SK-N-SH (cell line): Measurements from ENCODE around the gene NT5C. TPM values are rescaled to one million over a fixed set of nuclear protein-coding genes. Genes with fewer than 3 reads are reported as not detected.

ENCODE experiments used
- CTCF ChIA-PET: fragments of 300-600, 350-600 bp; formaldehyde crosslinking; extraction: SDS; loops from one replicate; lab custom pipeline; 2021; lab: Yijun Ruan, JAX
- POLR2A ChIA-PET: fragments of 350-600 bp; sonication (Branson Sonifier 250); formaldehyde crosslinking; extraction: SDS; loops from one replicate; lab custom pipeline; 2020; ENCODE audit warnings: antibody characterized with exemption, inconsistent platforms; lab: Yijun Ruan, JAX
- DNase-seq: peaks from one replicate; pipeline ENCODE4 v3.0.0; 2012
- H2AFZ ChIP-seq: fragments of 200-600 bp; sonication (generic); 2 replicates; pipeline ENCODE4 v1.8.1; 2016; ENCODE audit warnings: antibody characterized with exemption, mild to moderate bottlenecking, low read depth
- H3F3A ChIP-seq: fragments of 200-600 bp; sonication (generic); replicated peaks from 2 replicates; pipeline ENCODE3; 2016; ENCODE audit warnings: antibody characterized with exemption, mild to moderate bottlenecking; ENCODE audit not compliant: insufficient read depth
- H3K27ac ChIP-seq, 2 experiments: fragments of 200-500 bp in 1 of 2; fragments of 200-600 bp in 1 of 2; sonication (Bioruptor generic) in 1 of 2; sonication (generic), shearing (Covaris generic) in 1 of 2; 2 replicates each; pipeline versions ENCODE4 v1.5.1 to v1.6.1; 2014 to 2016; ENCODE audit warnings: low read depth in 2 of 2, inconsistent platforms in 1 of 2, low read length in 1 of 2, mild to moderate bottlenecking in 1 of 2, mixed read lengths in 1 of 2
- H3K27me3 ChIP-seq: fragments of 200-600 bp; sonication (generic), shearing (Covaris generic); 2 replicates; pipeline ENCODE4 v1.6.1; 2016; ENCODE audit warnings: mixed run types; ENCODE audit not compliant: insufficient read depth
- H3K36me3 ChIP-seq, 2 experiments: fragments of 200-500 bp in 1 of 2; fragments of 200-600 bp in 1 of 2; sonication (Bioruptor generic) in 1 of 2; sonication (generic) in 1 of 2; replicated peaks in 1 of 2; 2 replicates each; pipeline versions ENCODE3 to v1.5.1; 2014 to 2016; ENCODE audit warnings: low read length in 1 of 2, mild to moderate bottlenecking in 1 of 2; ENCODE audit not compliant: insufficient read depth in 2 of 2, control insufficient read depth in 1 of 2
- H3K4me1 ChIP-seq, 2 experiments: fragments of 200-500 bp in 1 of 2; fragments of 200-600 bp in 1 of 2; sonication (Bioruptor generic) in 1 of 2; sonication (generic), shearing (Covaris generic) in 1 of 2; 2 replicates each; pipeline versions ENCODE4 v1.5.1 to v1.6.1; 2014 to 2016; ENCODE audit warnings: low read depth in 1 of 2, low read length in 1 of 2, mixed run types in 1 of 2; ENCODE audit not compliant: insufficient read depth in 2 of 2, control insufficient read depth in 1 of 2
- H3K4me2 ChIP-seq: fragments of 200-600 bp; sonication (generic), shearing (Covaris generic); 2 replicates; pipeline ENCODE4 v1.6.1; 2017; ENCODE audit warnings: mixed run types
- H3K4me3 ChIP-seq, 2 experiments: fragments of 200-500 bp in 1 of 2; fragments of 200-600 bp in 1 of 2; sonication (Bioruptor generic) in 1 of 2; sonication (generic), shearing (Covaris generic) in 1 of 2; 2 replicates each; pipeline versions ENCODE4 v1.5.1 to v1.8.1; 2014 to 2016; ENCODE audit warnings: low read depth in 2 of 2, inconsistent platforms in 1 of 2, low read length in 1 of 2, mild to moderate bottlenecking in 1 of 2, mixed read lengths in 1 of 2, moderate library complexity in 1 of 2
- H3K79me2 ChIP-seq: fragments of 200-600 bp; sonication (generic); 2 replicates; pipeline ENCODE4 v1.8.1; 2017; ENCODE audit warnings: mild to moderate bottlenecking; ENCODE audit not compliant: insufficient read depth
- H3K9ac ChIP-seq: fragments of 200-600 bp; sonication (generic); 2 replicates; pipeline ENCODE4 v1.6.1; 2017; ENCODE audit warnings: mixed run types
- H3K9me2 ChIP-seq: fragments of 200-600 bp; sonication (generic); 2 replicates; pipeline ENCODE4 v1.6.1; 2017; ENCODE audit warnings: mixed run types
- H3K9me3 ChIP-seq: fragments of 200-600 bp; sonication (generic); 2 replicates; pipeline ENCODE4 v1.6.1; 2017; ENCODE audit warnings: mixed run types, mild to moderate bottlenecking, moderate library complexity
- H4K20me1 ChIP-seq: fragments of 200-600 bp; sonication (generic); 2 replicates; pipeline ENCODE4 v1.6.1; 2017; ENCODE audit warnings: mild to moderate bottlenecking, mixed run types; ENCODE audit not compliant: insufficient read depth
- CHD2 ChIP-seq: fragments of 150-350 bp; IDR thresholded peaks from 2 replicates; pipeline ENCODE4 v1.6.1; 2018; ENCODE audit warnings: low read length; ENCODE audit not compliant: partially characterized antibody
- ELF1 ChIP-seq: IDR thresholded peaks from 2 replicates; pipeline ENCODE4 v1.4.0; 2012
- GABPA ChIP-seq: IDR thresholded peaks from 2 replicates; pipeline ENCODE4 v1.4.0; 2012; ENCODE audit warnings: low read depth, mild to moderate bottlenecking
- JUND ChIP-seq: IDR thresholded peaks from 2 replicates; pipeline ENCODE4 v1.4.0; 2012
- MEF2A ChIP-seq: IDR thresholded peaks from 2 replicates; pipeline ENCODE4 v1.4.0; 2012; ENCODE audit warnings: low read depth, borderline replicate concordance
- NFIC ChIP-seq: IDR thresholded peaks from 2 replicates; pipeline ENCODE4 v1.4.0; 2012; ENCODE audit warnings: borderline replicate concordance
- POLR2AphosphoS5 ChIP-seq: IDR thresholded peaks from 2 replicates; pipeline ENCODE4 v1.6.1; 2012; ENCODE audit warnings: low read depth, low read length
- RAD21 ChIP-seq: IDR thresholded peaks from 2 replicates; pipeline ENCODE4 v1.6.1; 2012; ENCODE audit warnings: mild to moderate bottlenecking, low read length
- RCOR1 ChIP-seq: fragments of 150-350 bp; IDR thresholded peaks from 2 replicates; pipeline ENCODE4 v1.6.1; 2017; ENCODE audit warnings: antibody characterized with exemption, low read length
- RXRA ChIP-seq: IDR thresholded peaks from 2 replicates; pipeline ENCODE4 v1.4.0; 2012; ENCODE audit warnings: low read depth, mild to moderate bottlenecking, borderline replicate concordance
- SMC3 ChIP-seq: IDR thresholded peaks from 2 replicates; pipeline ENCODE4 v1.6.1; 2012; ENCODE audit warnings: low read depth, low read length, improper control_type of control experiment
- WGBS: methylation state at CpG from one replicate; pipeline ENCODE4 v1.1.6; 2017; ENCODE audit warnings: low lambda C conversion rate; 5-methylcytosine and 5-hydroxymethylcytosine counted together
- polyA plus RNA-seq, 3 experiments: library from polyadenylated mRNA; depleted of rRNA; stranded (reverse); fragments of >200 nt; gene quantifications; 2 replicates each; pipeline ENCODE4 v1.2.3, GENCODE V29; 2012
- TF ChIP-seq, protein P1 (sequence below): fragments of 200-600 bp; sonication (generic); IDR thresholded peaks from 2 replicates; pipeline ENCODE4 v1.6.1; 2017; ENCODE audit warnings: antibody characterized with exemption, mild to moderate bottlenecking, moderate library complexity

NT5C gene
- polyA plus RNA-seq, 1 of the 3 experiments (the other 2 are of a cell fraction) = 111 TPM

DNA sequence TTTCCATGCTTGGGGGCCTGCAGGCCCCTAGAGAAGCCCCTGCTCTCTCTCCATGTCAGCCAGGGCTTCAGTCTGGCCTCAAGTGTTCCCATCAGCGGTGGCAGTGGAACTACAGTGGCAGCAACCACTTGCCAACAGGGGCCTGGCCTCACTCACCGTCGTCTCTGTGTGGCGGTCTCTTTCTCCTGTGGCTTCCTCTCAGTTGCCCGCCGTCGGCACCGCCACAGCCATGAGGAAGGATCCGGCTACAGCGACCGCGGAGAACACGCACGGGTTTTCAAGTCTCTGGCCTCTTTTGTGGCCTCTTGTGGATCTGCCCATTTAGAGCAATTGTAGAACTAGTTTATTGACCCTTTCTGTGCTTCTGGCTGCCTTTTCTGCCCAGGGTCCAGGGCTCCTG is 13.2 kb downstream of the NT5C start:
- CTCF ChIA-PET = interaction anchor here (0.6 to 11.4 kb wide), 5 partner anchors 12 to 201 kb away, joined by 5 to 422 read pairs (median 9); partner anchors contain the start of genes NT5C and NUP85
- WGBS = 94% methylated on average over 14 of the region's 14 CpGs

DNA sequence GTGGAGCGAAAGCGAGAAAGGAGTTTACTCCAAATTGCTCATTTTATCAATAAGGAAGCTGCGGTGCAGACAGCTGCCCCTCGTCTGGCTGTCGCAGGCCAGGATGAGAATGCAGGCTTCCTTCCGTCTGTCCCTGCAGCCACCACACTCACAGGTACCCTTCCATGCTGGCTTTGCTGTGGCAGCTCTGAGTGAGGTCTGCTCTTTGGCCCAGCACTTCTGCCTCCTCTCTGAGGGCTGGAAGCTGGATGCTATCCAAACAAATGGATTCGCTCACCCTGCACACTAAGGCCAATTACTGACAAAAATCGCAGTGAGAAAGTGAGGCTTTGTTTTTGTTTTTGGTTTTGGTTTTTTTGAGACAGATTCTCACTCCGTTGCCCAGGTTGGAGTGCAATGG is 14.8 kb downstream of the NT5C start:
- H3K9me2 ChIP-seq = no peaks in the 10 kb centered on the region
- TF ChIP-seq RCOR1 = no peak
- TF ChIP-seq, protein P1, sequence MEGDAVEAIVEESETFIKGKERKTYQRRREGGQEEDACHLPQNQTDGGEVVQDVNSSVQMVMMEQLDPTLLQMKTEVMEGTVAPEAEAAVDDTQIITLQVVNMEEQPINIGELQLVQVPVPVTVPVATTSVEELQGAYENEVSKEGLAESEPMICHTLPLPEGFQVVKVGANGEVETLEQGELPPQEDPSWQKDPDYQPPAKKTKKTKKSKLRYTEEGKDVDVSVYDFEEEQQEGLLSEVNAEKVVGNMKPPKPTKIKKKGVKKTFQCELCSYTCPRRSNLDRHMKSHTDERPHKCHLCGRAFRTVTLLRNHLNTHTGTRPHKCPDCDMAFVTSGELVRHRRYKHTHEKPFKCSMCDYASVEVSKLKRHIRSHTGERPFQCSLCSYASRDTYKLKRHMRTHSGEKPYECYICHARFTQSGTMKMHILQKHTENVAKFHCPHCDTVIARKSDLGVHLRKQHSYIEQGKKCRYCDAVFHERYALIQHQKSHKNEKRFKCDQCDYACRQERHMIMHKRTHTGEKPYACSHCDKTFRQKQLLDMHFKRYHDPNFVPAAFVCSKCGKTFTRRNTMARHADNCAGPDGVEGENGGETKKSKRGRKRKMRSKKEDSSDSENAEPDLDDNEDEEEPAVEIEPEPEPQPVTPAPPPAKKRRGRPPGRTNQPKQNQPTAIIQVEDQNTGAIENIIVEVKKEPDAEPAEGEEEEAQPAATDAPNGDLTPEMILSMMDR = no peak
- no peak for TF ChIP-seq JUND
- no peak for TF ChIP-seq NFIC
- no peak for TF ChIP-seq SMC3
- no peak for TF ChIP-seq MEF2A
- peaks cover 0 to 9% of the 10 kb centered on the region in 2 experiments; a peak in 1 of 4 replicates for H3K4me1 ChIP-seq
- H4K20me1 ChIP-seq = no peaks in the 10 kb centered on the region
- DNase-seq = no peak
- H3K79me2 ChIP-seq = peaks cover 11% of the 10 kb centered on the region; the same call in 1 of the 2 replicates
- no peak overlapping the region for H3K4me2 ChIP-seq
- WGBS = 91% methylated on average over 9 of the region's 9 CpGs
- peaks cover 10% of the 10 kb centered on the region for H3F3A ChIP-seq
- no peaks in the 10 kb centered on the region for H3K9me3 ChIP-seq
- no peak overlapping the region for H3K27ac ChIP-seq
- no peak overlapping the region for H3K4me3 ChIP-seq
- H3K9ac ChIP-seq = no peak overlapping the region
- ChIA-PET CTCF (interaction anchor here (1.3 to 11.4 kb wide), 7 partner anchors 12 to 296 kb away, joined by 4 to 422 read pairs (median 7); partner anchors contain the start of genes NT5C and NUP85), POLR2A (interaction anchor here (1.3 kb wide), 1 partner anchor 9 kb away, joined by 3 read pairs; no protein-coding TSS in a partner anchor)
- no peak overlapping the region for H2AFZ ChIP-seq
- H3K27me3 ChIP-seq = no peaks in the 10 kb centered on the region
- H3K36me3 ChIP-seq = peaks cover 0 to 9% of the 10 kb centered on the region in 2 experiments

More for the DNA sequence above, 13.2 kb downstream of the NT5C start:
- Histone ChIP-seq H4K20me1 (no peaks in the 10 kb centered on the region), H2AFZ (no peak overlapping the region), H3K9me2 (no peaks in the 10 kb centered on the region), H3K9me3 (no peaks in the 10 kb centered on the region), H3K9ac (no peak overlapping the region), H3K79me2 (peaks cover 11% of the 10 kb centered on the region; the same call in 1 of the 2 replicates), H3K27me3 (no peaks in the 10 kb centered on the region), H3K4me2 (no peak overlapping the region), H3K4me1 (peaks cover 0 to 9% of the 10 kb centered on the region in 2 experiments; a peak in 1 of 4 replicates), H3F3A (peaks cover 8% of the 10 kb centered on the region), H3K4me3 (no peak overlapping the region), H3K36me3 (peaks cover 0 to 9% of the 10 kb centered on the region in 2 experiments), H3K27ac (no peak overlapping the region)
- POLR2A ChIA-PET = no interaction called here
- no peak for DNase-seq
- TF ChIP-seq NFIC (no peak), CHD2 (no peak), RAD21 (no peak), RXRA (no peak), POLR2AphosphoS5 (no peak), JUND (no peak), ELF1 (no peak), GABPA (no peak)
- TF ChIP-seq, protein P1 = no peak
